H1 (cell line): ENCODE measurements around the gene TFPT. TPM values are rescaled to one million over a fixed set of nuclear protein-coding genes. Genes with fewer than 3 reads are reported as not detected.

Source experiments
- CTCF ChIA-PET: fragments of 300-600 bp; sonication (Branson Sonifier 250); formaldehyde crosslinking; loops from one replicate; lab custom pipeline; 2021; ENCODE audit not compliant: partially characterized antibody; lab: Charles Lee
- POLR2A ChIA-PET: fragments of 300-600 bp; sonication (Branson Sonifier 250); formaldehyde crosslinking; loops from one replicate; lab custom pipeline; 2021; ENCODE audit warnings: inconsistent platforms; ENCODE audit not compliant: partially characterized antibody; lab: Charles Lee
- DNase-seq, 2 experiments: peaks; one replicate each; pipeline versions ENCODE4 v3.0.0 to v3.0.0-alpha.2; 2010 to 2022; ENCODE audit warnings: low spot score in 2 of 2, low read depth in 1 of 2, mixed read lengths in 1 of 2
- FAIRE-seq: peaks from 2 replicates; lab custom pipeline; 2011; peaks lifted over from hg19 to GRCh38; lab: Jason Lieb, UNC
- H2AFZ ChIP-seq: 2 replicates; pipeline ENCODE4 v1.8.1; 2012; ENCODE audit warnings: low read length, inconsistent platforms
- H2AK5ac ChIP-seq: 2 replicates; pipeline ENCODE4 v1.6.1; 2013; ENCODE audit warnings: low read depth, low read length
- H2BK120ac ChIP-seq: replicated peaks from 2 replicates; pipeline ENCODE3; 2013; ENCODE audit warnings: low read depth, low read length, inconsistent platforms
- H2BK12ac ChIP-seq: 2 replicates; pipeline ENCODE4 v1.6.1; 2013; ENCODE audit warnings: low read depth, low read length
- H2BK15ac ChIP-seq: 2 replicates; pipeline ENCODE4 v1.6.1; 2013; ENCODE audit warnings: low read length
- H2BK20ac ChIP-seq: 2 replicates; pipeline ENCODE4 v1.6.1; 2013; ENCODE audit warnings: low read length
- H2BK5ac ChIP-seq: 2 replicates; pipeline ENCODE4 v1.6.1; 2013; ENCODE audit warnings: low read depth, low read length
- H3K14ac ChIP-seq: 2 replicates; pipeline ENCODE4 v1.6.1; 2013; ENCODE audit warnings: inconsistent platforms; ENCODE audit not compliant: insufficient read length
- H3K18ac ChIP-seq: 2 replicates; pipeline ENCODE4 v1.6.1; 2013; ENCODE audit warnings: low read length; ENCODE audit errors: extremely low read depth
- H3K23ac ChIP-seq: 2 replicates; pipeline ENCODE4 v1.6.1; 2013; ENCODE audit warnings: inconsistent platforms; ENCODE audit not compliant: insufficient read length
- H3K23me2 ChIP-seq: 2 replicates; pipeline ENCODE4 v1.6.1; 2013; ENCODE audit warnings: low read depth, low read length
- H3K27ac ChIP-seq: 2 replicates; pipeline ENCODE4 v1.6.1; 2011; ENCODE audit warnings: low read depth, low read length, inconsistent platforms
- H3K27me3 ChIP-seq, 4 experiments: replicated peaks in 1 of 4; 1 replicate in 1 of 4; 2 replicates in 3 of 4; pipeline versions ENCODE4 v1.6.1 to v1.8.1; 2011 to 2013; ENCODE audit warnings: low read length in 3 of 4, mild to moderate bottlenecking in 3 of 4, inconsistent platforms in 2 of 4, mixed read lengths in 2 of 4, moderate library complexity in 1 of 4; ENCODE audit not compliant: control insufficient read depth in 3 of 4, insufficient read depth in 3 of 4; ENCODE audit errors: extremely low read depth in 1 of 4
- H3K36me3 ChIP-seq, 4 experiments: 2 replicates each; pipeline versions ENCODE4 v1.6.1 to v1.8.1; 2011 to 2013; ENCODE audit warnings: mild to moderate bottlenecking in 4 of 4, low read length in 3 of 4, moderate library complexity in 2 of 4, control low read depth in 1 of 4, inconsistent platforms in 1 of 4; ENCODE audit not compliant: insufficient read depth in 4 of 4, control insufficient read depth in 2 of 4
- H3K4ac ChIP-seq: replicated peaks from 2 replicates; pipeline ENCODE3; 2013; ENCODE audit warnings: low read length, low read depth, mixed read lengths, inconsistent platforms; ENCODE audit not compliant: insufficient read length
- H3K4me1 ChIP-seq, 4 experiments: replicated peaks in 1 of 4; 1 replicate in 1 of 4; 2 replicates in 3 of 4; pipeline versions ENCODE4 v1.6.1 to v1.8.1; 2011 to 2013; ENCODE audit warnings: low read length in 3 of 4, inconsistent platforms in 2 of 4, mixed read lengths in 1 of 4; ENCODE audit not compliant: insufficient read depth in 4 of 4, control insufficient read depth in 3 of 4
- H3K4me2 ChIP-seq, 2 experiments: 2 replicates each; pipeline versions ENCODE4 v1.6.1 to v1.8.1; 2011 to 2013; ENCODE audit warnings: low read depth in 2 of 2, low read length in 2 of 2, control low read depth in 1 of 2, inconsistent platforms in 1 of 2, mild to moderate bottlenecking in 1 of 2; ENCODE audit not compliant: insufficient read depth in 1 of 2
- H3K4me3 ChIP-seq, 4 experiments: fragments of 200-600, 300-600 bp in 1 of 4; sonication (generic), shearing (Covaris generic), sonication (Bioruptor Twin) in 1 of 4; 2 replicates each; pipeline versions ENCODE4 v1.5.1 to v1.8.1; 2011 to 2016; ENCODE audit warnings: low read length in 4 of 4, low read depth in 3 of 4, control low read depth in 2 of 4, inconsistent platforms in 2 of 4, mild to moderate bottlenecking in 2 of 4, mixed read lengths in 1 of 4, moderate library complexity in 1 of 4; ENCODE audit not compliant: insufficient read depth in 2 of 4; ENCODE audit errors: extremely low read depth in 1 of 4
- H3K56ac ChIP-seq: replicated peaks from 2 replicates; pipeline ENCODE3; 2013; ENCODE audit warnings: low read depth, mild to moderate bottlenecking, mixed read lengths, low read length, inconsistent platforms; ENCODE audit not compliant: insufficient read length
- H3K79me1 ChIP-seq: 2 replicates; pipeline ENCODE4 v1.6.1; 2013; ENCODE audit warnings: low read depth, low read length, control low read depth
- H3K79me2 ChIP-seq, 2 experiments: 2 replicates each; pipeline versions ENCODE4 v1.6.1 to v1.8.1; 2012 to 2013; ENCODE audit warnings: low read length in 2 of 2, mild to moderate bottlenecking in 2 of 2, inconsistent platforms in 1 of 2; ENCODE audit not compliant: insufficient read depth in 2 of 2, control insufficient read depth in 1 of 2
- H3K9ac ChIP-seq, 4 experiments: replicated peaks in 1 of 4; 1 replicate in 1 of 4; 2 replicates in 3 of 4; pipeline versions ENCODE4 v1.6.1 to v1.8.1; 2011 to 2013; ENCODE audit warnings: low read depth in 3 of 4, low read length in 3 of 4, control low read depth in 2 of 4, mild to moderate bottlenecking in 2 of 4, moderate library complexity in 2 of 4, inconsistent platforms in 1 of 4; ENCODE audit errors: extremely low read depth in 1 of 4
- H3K9me3 ChIP-seq, 2 experiments: 2 replicates each; pipeline versions ENCODE4 v1.6.1 to v1.8.1; 2012 to 2013; ENCODE audit warnings: mild to moderate bottlenecking in 2 of 2, moderate library complexity in 2 of 2, control low read depth in 1 of 2, inconsistent platforms in 1 of 2, low read depth in 1 of 2, low read length in 1 of 2, mixed read lengths in 1 of 2; ENCODE audit not compliant: insufficient read depth in 2 of 2
- H4K20me1 ChIP-seq, 2 experiments: replicated peaks in 1 of 2; 2 replicates each; pipeline versions ENCODE3 to v1.8.1; 2011 to 2013; ENCODE audit warnings: inconsistent platforms in 2 of 2, low read length in 2 of 2, mild to moderate bottlenecking in 1 of 2; ENCODE audit not compliant: insufficient read depth in 2 of 2, control insufficient read depth in 1 of 2
- H4K5ac ChIP-seq: 2 replicates; pipeline ENCODE4 v1.6.1; 2013; ENCODE audit warnings: low read length, low read depth, mixed read lengths, inconsistent platforms; ENCODE audit not compliant: insufficient read length
- H4K8ac ChIP-seq: 2 replicates; pipeline ENCODE4 v1.8.0; 2013; ENCODE audit warnings: mild to moderate bottlenecking, moderate library complexity, low read length, inconsistent platforms; ENCODE audit not compliant: insufficient read depth; ENCODE audit errors: extremely low read depth
- H4K91ac ChIP-seq: replicated peaks from 2 replicates; pipeline ENCODE3; 2013; ENCODE audit warnings: low read length, mixed read lengths, inconsistent platforms; ENCODE audit not compliant: insufficient read length
- HDAC6 ChIP-seq: IDR thresholded peaks from one replicate; pipeline ENCODE4 v1.7.1; 2012; ENCODE audit warnings: low read depth, mild to moderate bottlenecking, inconsistent platforms, low read length, moderate library complexity
- MAX ChIP-seq: IDR thresholded peaks from 2 replicates; pipeline ENCODE4 v1.6.1; 2012; ENCODE audit warnings: inconsistent platforms
- TBP ChIP-seq: IDR thresholded peaks from 2 replicates; pipeline ENCODE4 v1.6.1; 2011; ENCODE audit warnings: low read depth, low read length, improper control_type of control experiment
- WGBS, 2 experiments: shearing (Covaris generic) in 1 of 2; methylation state at CpG; one replicate each; pipeline versions ENCODE4 v1.1.6 to v1.1.7; 2013 to 2015; ENCODE audit warnings: low lambda C conversion rate in 2 of 2, mixed read lengths in 2 of 2, inconsistent platforms in 1 of 2, low coverage in 1 of 2, missing lambda C conversion rate in 1 of 2; ENCODE audit not compliant: insufficient replicate concordance in 2 of 2, insufficient coverage in 1 of 2, insufficient read length in 1 of 2; ENCODE audit errors: extremely low coverage in 1 of 2, missing lambda C conversion rate in 1 of 2; 5-methylcytosine and 5-hydroxymethylcytosine counted together
- polyA plus RNA-seq, 7 experiments: library from polyadenylated mRNA; depleted of rRNA in 3 of 7; stranded (reverse) in 5 of 7; unstranded in 2 of 7; fragments of >200 nt in 5 of 7; fragments of 200-250 nt in 2 of 7; gene quantifications; 1 replicate in 5 of 7; 2 replicates in 1 of 7; 4 replicates in 1 of 7; pipeline versions ENCODE4 v1.2.1 to v1.2.3, GENCODE V29; 2011 to 2013; ENCODE audit warnings: missing spikeins in 2 of 7, mixed read lengths in 2 of 7
- total RNA-seq: library from RNA; stranded (reverse); fragmentation: NEBNext Ultra II Directional; extraction: Animal tissue kit (Norgen Biotek cat#: 25700); gene quantifications from 2 replicates; pipeline ENCODE4 v1.2.1, GENCODE V29; 2021

Gene TFPT
- total and polyA plus RNA-seq, 2 of the 8 experiments (the other 6 are each of a cell fraction or from before 2014, with no cell fraction given) = 10.4 to 17.7 TPM

GRCh38 chr19:54128441-54128725 lies 12.9 kb upstream of the TFPT start:
- TF ChIP-seq TBP (no peak), MAX (no peak), HDAC6 (no peak)
- TF ChIP-seq, all 59 proteins: peak for 0
- 82% methylated on average over 14 of the region's 20 CpGs; no CpG with 5 or more reads in 1 of the 2 experiments for WGBS, 2 experiments
- no peak for FAIRE-seq

More at GRCh38 chr19:54128441-54128725, 12.9 kb upstream of the TFPT start:
- Histone ChIP-seq H2BK5ac (no peak overlapping the region), H2BK120ac (no peak overlapping the region), H3K27ac (no peak overlapping the region), H3K79me1 (no peaks in the 10 kb centered on the region), H3K27me3 (no peaks in the 10 kb centered on the region), H3K4me2 (no peak overlapping the region), H3K23me2 (no peaks in the 10 kb centered on the region), H3K36me3 (peaks cover 21 to 76% (median 38%) of the 10 kb centered on the region in 4 experiments), H3K18ac (no peak overlapping the region), H4K5ac (no peak overlapping the region), H3K4me3 (no peak overlapping the region), H3K79me2 (no peaks in the 10 kb centered on the region), H2BK12ac (no peak overlapping the region), H3K56ac (no peak overlapping the region), H3K23ac (no peak overlapping the region), H4K91ac (no peak overlapping the region), H4K20me1 (peaks cover 0 to 6% of the 10 kb centered on the region in 2 experiments), H3K14ac (no peak overlapping the region), H2AK5ac (no peak overlapping the region), H3K4me1 (no peaks in the 10 kb centered on the region), H2AFZ (no peak overlapping the region), H2BK20ac (no peak overlapping the region), H2BK15ac (no peak overlapping the region), H3K9me3 (peaks cover 0 to 6% of the 10 kb centered on the region in 2 experiments; a peak in 2 of 4 replicates), H4K8ac (no peak overlapping the region), H3K4ac (no peak overlapping the region), H3K9ac (no peak overlapping the region)
- ChIA-PET POLR2A (interaction anchor here (2.9 kb wide), 1 partner anchor 10 kb away, joined by 13 read pairs; no protein-coding TSS in a partner anchor), CTCF (no interaction called here)
- no peak for DNase-seq
